ENCODE results near the gene MINDY4. TPM values are rescaled to one million over a fixed set of nuclear protein-coding genes. Genes with fewer than 3 reads are reported as not detected.

Gene MINDY4
- total RNA-seq, 6 experiments from 2014 or later = 1.2 to 3.2 (median 2.3) TPM

GRCh38 chr7:30871655-30872054, 100.4 kb downstream of the MINDY4 start:
- no peak for ATAC-seq

GRCh38 chr7:30873207-30873606, 102.0 kb downstream of the MINDY4 start:
- no peak for ATAC-seq
- DNase-seq = no peak
- no peaks in the 10 kb centered on the region for H3K27me3 ChIP-seq
- no peaks in the 10 kb centered on the region for H3K9me3 ChIP-seq
- TF ChIP-seq, protein P1, sequence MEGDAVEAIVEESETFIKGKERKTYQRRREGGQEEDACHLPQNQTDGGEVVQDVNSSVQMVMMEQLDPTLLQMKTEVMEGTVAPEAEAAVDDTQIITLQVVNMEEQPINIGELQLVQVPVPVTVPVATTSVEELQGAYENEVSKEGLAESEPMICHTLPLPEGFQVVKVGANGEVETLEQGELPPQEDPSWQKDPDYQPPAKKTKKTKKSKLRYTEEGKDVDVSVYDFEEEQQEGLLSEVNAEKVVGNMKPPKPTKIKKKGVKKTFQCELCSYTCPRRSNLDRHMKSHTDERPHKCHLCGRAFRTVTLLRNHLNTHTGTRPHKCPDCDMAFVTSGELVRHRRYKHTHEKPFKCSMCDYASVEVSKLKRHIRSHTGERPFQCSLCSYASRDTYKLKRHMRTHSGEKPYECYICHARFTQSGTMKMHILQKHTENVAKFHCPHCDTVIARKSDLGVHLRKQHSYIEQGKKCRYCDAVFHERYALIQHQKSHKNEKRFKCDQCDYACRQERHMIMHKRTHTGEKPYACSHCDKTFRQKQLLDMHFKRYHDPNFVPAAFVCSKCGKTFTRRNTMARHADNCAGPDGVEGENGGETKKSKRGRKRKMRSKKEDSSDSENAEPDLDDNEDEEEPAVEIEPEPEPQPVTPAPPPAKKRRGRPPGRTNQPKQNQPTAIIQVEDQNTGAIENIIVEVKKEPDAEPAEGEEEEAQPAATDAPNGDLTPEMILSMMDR (IDR thresholded peaks at IDR 0.05) = no peak
- TF ChIP-seq POLR2A (IDR thresholded peaks at IDR 0.05) = no peak
- intact Hi-C loops (cut with DNase I) = no loop called here
- no CpG with 5 or more reads among the region's 2 CpGs for WGBS (ENCODE audit: insufficient coverage, low coverage, low lambda C conversion rate, missing lambda C conversion rate)
- H3K36me3 ChIP-seq = no peaks in the 10 kb centered on the region
- no peak overlapping the region for H3K27ac ChIP-seq
- peaks cover 0 to 1% (median 0%) of the 10 kb centered on the region in 4 donors for H3K4me1 ChIP-seq
- H3K4me3 ChIP-seq = no peak overlapping the region

More at GRCh38 chr7:30871655-30872054, 100.4 kb downstream of the MINDY4 start:
- TF ChIP-seq, protein P1 (IDR thresholded peaks at IDR 0.05) = no peak
- no peak for TF ChIP-seq POLR2A (IDR thresholded peaks at IDR 0.05)
- intact Hi-C loops (cut with DNase I) = no loop called here
- Histone ChIP-seq H3K36me3 (no peaks in the 10 kb centered on the region), H3K4me3 (no peak overlapping the region), H3K9me3 (no peaks in the 10 kb centered on the region), H3K4me1 (peaks cover 0 to 17% (median 8%) of the 10 kb centered on the region in 4 donors), H3K27ac (no peak overlapping the region), H3K27me3 (no peaks in the 10 kb centered on the region)
- no peak for DNase-seq
- 100% methylated on average over 1 of the region's 5 CpGs for WGBS (ENCODE audit: insufficient coverage, low coverage, low lambda C conversion rate, missing lambda C conversion rate)

DNA sequence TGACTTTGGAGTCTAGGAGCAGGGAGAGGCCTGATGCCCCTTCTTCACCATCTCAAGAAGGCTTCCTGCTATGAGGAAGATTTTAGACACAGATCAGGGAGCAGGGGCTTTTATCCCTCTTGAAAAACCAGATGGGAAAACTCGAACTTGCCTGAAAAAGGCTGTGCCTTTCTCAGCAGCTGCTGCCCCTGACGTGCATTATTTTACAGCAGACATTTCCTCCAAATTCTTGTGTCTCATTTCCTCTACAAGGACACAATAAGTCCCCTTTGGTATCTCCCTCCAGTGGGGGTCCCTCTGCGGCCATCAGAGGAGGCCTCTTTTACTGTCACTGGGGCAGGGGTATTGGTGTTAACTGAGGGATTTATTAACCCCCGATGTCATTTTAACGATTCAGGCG, 102.4 kb downstream of the MINDY4 start:
- ATAC-seq = no peak
- intact Hi-C loops (cut with DNase I) = no loop called here
- no peaks in the 10 kb centered on the region for H3K4me1 ChIP-seq
- no peaks in the 10 kb centered on the region for H3K36me3 ChIP-seq
- no peak for DNase-seq
- no peaks in the 10 kb centered on the region for H3K27me3 ChIP-seq
- no peak for TF ChIP-seq POLR2A (IDR thresholded peaks at IDR 0.05)
- TF ChIP-seq, protein P1 (IDR thresholded peaks at IDR 0.05) = no peak
- H3K9me3 ChIP-seq = no peaks in the 10 kb centered on the region
- no peak overlapping the region for H3K4me3 ChIP-seq
- 84% methylated on average over 6 of the region's 6 CpGs for WGBS (ENCODE audit: insufficient coverage, low coverage, low lambda C conversion rate, missing lambda C conversion rate)
- H3K27ac ChIP-seq = no peak overlapping the region

DNA sequence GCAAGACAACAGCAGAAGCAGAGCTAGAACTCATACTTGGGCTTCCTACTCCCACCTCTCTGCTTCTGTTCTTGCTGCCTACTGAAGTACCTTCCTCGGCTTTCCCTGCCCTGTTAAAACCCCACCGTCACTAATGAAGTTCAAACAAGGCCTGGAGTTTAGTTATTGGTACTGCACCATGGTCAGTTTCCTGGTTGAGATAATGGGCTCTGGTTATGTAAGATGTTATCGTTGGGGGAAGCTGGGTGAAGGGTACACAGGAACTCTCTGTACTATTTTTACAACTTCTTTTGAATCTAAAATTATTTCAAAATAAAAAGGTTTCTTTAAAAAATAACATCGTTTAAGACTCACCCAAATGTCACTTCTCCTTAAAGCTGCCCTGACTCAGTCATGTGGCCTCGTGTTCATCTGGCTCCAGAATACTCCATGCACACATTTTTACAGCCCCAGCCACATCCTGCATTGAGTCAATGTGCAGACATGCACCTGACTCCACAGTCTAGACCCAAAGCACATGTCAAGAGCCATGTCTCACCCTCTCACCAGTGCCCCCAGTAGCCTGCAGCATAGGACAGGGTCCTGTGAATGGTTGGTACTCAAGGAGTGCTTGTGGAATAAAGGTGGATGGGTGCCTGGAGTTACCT, 103.6 kb downstream of the MINDY4 start:
- Histone ChIP-seq H3K9me3 (no peaks in the 10 kb centered on the region), H3K4me1 (no peaks in the 10 kb centered on the region), H3K4me3 (no peak overlapping the region), H3K27me3 (no peaks in the 10 kb centered on the region), H3K36me3 (no peaks in the 10 kb centered on the region), H3K27ac (no peak overlapping the region)
- WGBS (ENCODE audit: insufficient coverage, low coverage, low lambda C conversion rate, missing lambda C conversion rate) = 78% methylated on average over 5 of the region's 5 CpGs
- ATAC-seq (no peak), DNase-seq (no peak)
- intact Hi-C loops (cut with DNase I) = no loop called here
- TF ChIP-seq POLR2A (IDR thresholded peaks at IDR 0.05) = no peak
- TF ChIP-seq, protein P1 (IDR thresholded peaks at IDR 0.05) = no peak

Data from right lobe of liver (tissue), 6 donors.